Endothelial cell of umbilical vein (primary cell): ENCODE data around the gene TUBB3. TPM values are rescaled to one million over a fixed set of nuclear protein-coding genes. Genes with fewer than 3 reads are reported as not detected.
A peak's percentile ranks its signal among the peaks of the same experiment; 100 is the strongest.

Source experiments
- BruUV-seq: library from RNA; stranded (reverse); fragments of 400-500 nt; replicated peaks from 2 replicates; lab custom pipeline; 2021; lab: Mats Ljungman, UMichigan
- CTCF ChIA-PET: fragments of 300-600, 350-600 bp; sonication (Branson Sonifier 250); formaldehyde crosslinking; loops from one replicate; lab custom pipeline; 2021; ENCODE audit warnings: antibody characterized with exemption, inconsistent platforms; lab: Charles Lee
- POLR2A ChIA-PET: fragments of 300-600, 350-600 bp; sonication (Branson Sonifier 250); formaldehyde crosslinking; loops from one replicate; lab custom pipeline; 2021; ENCODE audit warnings: antibody characterized with exemption, inconsistent platforms; lab: Charles Lee
- DNase-seq: peaks from one replicate; pipeline ENCODE4 v3.0.0-alpha.2; 2011; ENCODE audit warnings: low read depth, low spot score
- FAIRE-seq: peaks from 2 replicates; lab custom pipeline; 2011; peaks lifted over from hg19 to GRCh38; lab: Jason Lieb, UNC
- H2AFZ ChIP-seq: 2 replicates; pipeline ENCODE4 v1.6.0; 2012; ENCODE audit warnings: low read depth, low read length, control low read depth, inconsistent platforms
- H3K27ac ChIP-seq: 2 replicates; pipeline ENCODE4 v1.5.1; 2011; ENCODE audit warnings: low read depth, mild to moderate bottlenecking, control low read depth, low read length, moderate library complexity; ENCODE audit not compliant: insufficient read depth
- H3K27me3 ChIP-seq, 2 experiments: 2 replicates each; pipeline versions ENCODE4 v1.6.0 to v1.6.1; 2011; ENCODE audit warnings: low read length in 2 of 2, mixed read lengths in 1 of 2; ENCODE audit not compliant: control insufficient read depth in 2 of 2, insufficient read depth in 2 of 2
- H3K36me3 ChIP-seq, 2 experiments: 2 replicates in 1 of 2; 3 replicates in 1 of 2; pipeline ENCODE4 v1.5.1; 2011; ENCODE audit warnings: low read length in 2 of 2, mild to moderate bottlenecking in 1 of 2, moderate library complexity in 1 of 2; ENCODE audit not compliant: control insufficient read depth in 2 of 2, insufficient read depth in 2 of 2; ENCODE audit errors: extremely low read depth in 1 of 2
- H3K4me1 ChIP-seq: 3 replicates; pipeline ENCODE4 v1.5.1; 2011; ENCODE audit warnings: mild to moderate bottlenecking, low read length; ENCODE audit not compliant: control insufficient read depth, insufficient read depth; ENCODE audit errors: extremely low read depth
- H3K4me2 ChIP-seq: 2 replicates; pipeline ENCODE4 v1.6.1; 2011; ENCODE audit warnings: low read length, control low read depth, mixed read lengths; ENCODE audit not compliant: insufficient read depth
- H3K4me3 ChIP-seq, 3 experiments: fragments of 200-600 bp in 1 of 3; sonication (generic), shearing (Covaris generic) in 1 of 3; replicated peaks in 1 of 3; 2 replicates each; pipeline ENCODE4 v1.5.1; 2011 to 2016; ENCODE audit warnings: control low read depth in 3 of 3, low read length in 3 of 3, mild to moderate bottlenecking in 2 of 3, inconsistent platforms in 1 of 3, low read depth in 1 of 3, moderate library complexity in 1 of 3; ENCODE audit not compliant: insufficient read depth in 1 of 3
- H3K79me2 ChIP-seq: 2 replicates; pipeline ENCODE4 v1.6.0; 2012; ENCODE audit warnings: low read length, inconsistent platforms; ENCODE audit not compliant: control insufficient read depth, insufficient read depth
- H3K9ac ChIP-seq: replicated peaks from 2 replicates; pipeline ENCODE3; 2011; ENCODE audit warnings: low read length, control low read depth; ENCODE audit not compliant: insufficient read depth; ENCODE audit errors: extremely low read depth
- H3K9me1 ChIP-seq: replicated peaks from 3 replicates; pipeline ENCODE4 v1.6.0; 2011; ENCODE audit warnings: mild to moderate bottlenecking, low read length; ENCODE audit not compliant: control insufficient read depth, insufficient read depth; ENCODE audit errors: extremely low read depth
- H3K9me3 ChIP-seq: replicated peaks from 2 replicates; pipeline ENCODE4 v1.5.1; 2012; ENCODE audit warnings: low read length, inconsistent platforms; ENCODE audit not compliant: control insufficient read depth, insufficient read depth
- H4K20me1 ChIP-seq: replicated peaks from 2 replicates; pipeline ENCODE3; 2011; ENCODE audit warnings: mild to moderate bottlenecking, low read length; ENCODE audit not compliant: control insufficient read depth, insufficient read depth; ENCODE audit errors: extremely low read depth
- EZH2 ChIP-seq: IDR thresholded peaks from 2 replicates; pipeline ENCODE4 v1.6.1; 2012; ENCODE audit warnings: borderline replicate concordance, low read depth, mild to moderate bottlenecking, moderate library complexity, low read length, inconsistent platforms; ENCODE audit not compliant: severe bottlenecking
- FOS ChIP-seq: IDR thresholded peaks from 2 replicates; pipeline ENCODE4 v1.6.1; 2011; ENCODE audit warnings: mild to moderate bottlenecking, low read length, moderate library complexity, borderline replicate concordance; ENCODE audit not compliant: insufficient read depth
- GATA2 ChIP-seq: IDR thresholded peaks from 2 replicates; pipeline ENCODE4 v1.7.0; 2011; ENCODE audit warnings: low read depth, mild to moderate bottlenecking, moderate library complexity, mixed read lengths, low read length; ENCODE audit not compliant: insufficient read length, insufficient read depth
- JUN ChIP-seq: IDR thresholded peaks from 2 replicates; pipeline ENCODE4 v1.6.1; 2011; ENCODE audit warnings: borderline replicate concordance, low read depth; ENCODE audit not compliant: insufficient read length, insufficient read depth
- MYC ChIP-seq: IDR thresholded peaks from one replicate; pipeline ENCODE4 v1.6.1; 2011; ENCODE audit warnings: mild to moderate bottlenecking, low read depth, low read length
- POLR2A ChIP-seq: IDR thresholded peaks from 2 replicates; pipeline ENCODE4 v1.6.1; 2012; ENCODE audit warnings: low read depth, mild to moderate bottlenecking, control low read depth, low read length
- POLR2AphosphoS5 ChIP-seq: IDR thresholded peaks from 2 replicates; pipeline ENCODE4 v1.6.1; 2012; ENCODE audit warnings: low read depth, mild to moderate bottlenecking, control low read depth, low read length, moderate library complexity; ENCODE audit not compliant: insufficient read depth
- dilution Hi-C: fragments of 300-500 bp; cut with MboI; formaldehyde crosslinking; loops from one replicate; pipeline ENCODE4 v1.15.0; 2019; ENCODE audit warnings: low sequenced_read_pairs; ENCODE audit not compliant: extremely low pct_ligation_motif_present
- intact Hi-C: fragments of 100-400 bp; cut with micrococcal nuclease; formaldehyde crosslinking; loops from one replicate; pipeline ENCODE4 v1.10.0; 2022
- polyA plus RNA-seq, 4 experiments: library from polyadenylated mRNA; depleted of rRNA in 3 of 4; stranded (reverse) in 3 of 4; unstranded in 1 of 4; fragments of >200 nt; gene quantifications; 2 replicates each; pipeline versions ENCODE4 v1.2.1 to v1.2.3, GENCODE V29; 2011 to 2012; ENCODE audit warnings: missing spikeins in 1 of 4
- total RNA-seq: library from RNA; stranded (reverse); gene quantifications from 2 replicates; pipeline ENCODE4 v1.2.3, GENCODE V29; 2021
- TF ChIP-seq, protein P1 (sequence below): IDR thresholded peaks from 2 replicates; pipeline ENCODE4 v1.6.1; 2011; ENCODE audit not compliant: insufficient read depth, insufficient read length
- TF ChIP-seq, protein P2 (sequence below), 2 donors: IDR thresholded peaks; 1 replicate in 1 of 2; 2 replicates in 1 of 2; pipeline ENCODE4 v1.5.1; 2011; ENCODE audit warnings: low read length in 2 of 2, mild to moderate bottlenecking in 2 of 2, moderate library complexity in 2 of 2, control low read depth in 1 of 2, inconsistent platforms in 1 of 2, low read depth in 1 of 2; ENCODE audit not compliant: insufficient read depth in 1 of 2; ENCODE audit errors: extremely low read depth in 1 of 2

TUBB3 gene
- total and polyA plus RNA-seq, 2 donors (not counting 3 experiments of a cell fraction or from before 2014, with no cell fraction given): 170 to 215 TPM

DNA sequence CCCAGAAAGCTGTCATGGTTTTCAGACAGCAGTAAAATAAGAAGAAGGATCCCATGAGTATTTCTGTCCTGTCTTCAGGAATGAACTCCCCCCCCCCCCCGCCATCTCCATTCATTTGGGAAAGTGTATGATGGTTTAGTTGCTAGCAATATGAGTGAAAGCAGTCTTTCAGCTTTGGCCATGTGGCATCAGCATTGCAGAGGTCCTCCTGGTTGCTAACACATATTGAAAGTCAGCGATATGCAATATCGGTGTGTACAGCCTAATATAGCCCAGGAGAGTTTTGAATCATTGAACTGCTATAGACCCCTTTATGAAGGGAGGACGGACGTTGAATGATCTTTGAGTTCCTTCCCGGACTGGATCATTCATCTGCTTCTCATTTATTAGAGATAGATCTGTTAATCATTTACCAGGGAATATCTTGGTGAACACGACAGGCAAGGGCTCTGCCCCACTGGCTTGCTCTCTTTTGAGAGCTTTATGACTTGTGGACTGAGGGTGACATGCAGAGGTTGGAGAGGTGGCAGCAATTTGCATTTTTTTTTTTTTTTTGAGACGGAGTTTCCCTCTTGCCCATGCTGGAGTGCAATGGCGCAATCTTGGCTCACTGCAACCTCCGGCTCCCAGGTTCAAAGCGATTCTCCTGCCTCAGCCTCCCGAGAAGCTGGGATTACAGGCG is 50.7 kb downstream of the TUBB3 start:
- Histone ChIP-seq H3K36me3 (peaks cover 0 to 5% of the 10 kb centered on the region in 2 experiments), H3K4me1 (peaks cover 20% of the 10 kb centered on the region), H2AFZ (no peak overlapping the region), H3K27me3 (no peaks in the 10 kb centered on the region), H3K9me3 (no peaks in the 10 kb centered on the region), H3K27ac (no peak overlapping the region), H3K79me2 (peaks cover 60% of the 10 kb centered on the region), H4K20me1 (no peaks in the 10 kb centered on the region), H3K4me2 (peak overlapping the region; percentile 88), H3K9me1 (no peaks in the 10 kb centered on the region), H3K9ac (peak overlapping the region; percentile 95), H3K4me3 (peak overlapping the region in 2 of 3 experiments; percentile 90 to 95)
- no peak for TF ChIP-seq FOS
- TF ChIP-seq, protein P1, sequence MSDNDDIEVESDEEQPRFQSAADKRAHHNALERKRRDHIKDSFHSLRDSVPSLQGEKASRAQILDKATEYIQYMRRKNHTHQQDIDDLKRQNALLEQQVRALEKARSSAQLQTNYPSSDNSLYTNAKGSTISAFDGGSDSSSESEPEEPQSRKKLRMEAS: no peak
- TF ChIP-seq GATA2: no peak
- TF ChIP-seq MYC: no peak
- no peak for TF ChIP-seq JUN
- TF ChIP-seq, protein P2, sequence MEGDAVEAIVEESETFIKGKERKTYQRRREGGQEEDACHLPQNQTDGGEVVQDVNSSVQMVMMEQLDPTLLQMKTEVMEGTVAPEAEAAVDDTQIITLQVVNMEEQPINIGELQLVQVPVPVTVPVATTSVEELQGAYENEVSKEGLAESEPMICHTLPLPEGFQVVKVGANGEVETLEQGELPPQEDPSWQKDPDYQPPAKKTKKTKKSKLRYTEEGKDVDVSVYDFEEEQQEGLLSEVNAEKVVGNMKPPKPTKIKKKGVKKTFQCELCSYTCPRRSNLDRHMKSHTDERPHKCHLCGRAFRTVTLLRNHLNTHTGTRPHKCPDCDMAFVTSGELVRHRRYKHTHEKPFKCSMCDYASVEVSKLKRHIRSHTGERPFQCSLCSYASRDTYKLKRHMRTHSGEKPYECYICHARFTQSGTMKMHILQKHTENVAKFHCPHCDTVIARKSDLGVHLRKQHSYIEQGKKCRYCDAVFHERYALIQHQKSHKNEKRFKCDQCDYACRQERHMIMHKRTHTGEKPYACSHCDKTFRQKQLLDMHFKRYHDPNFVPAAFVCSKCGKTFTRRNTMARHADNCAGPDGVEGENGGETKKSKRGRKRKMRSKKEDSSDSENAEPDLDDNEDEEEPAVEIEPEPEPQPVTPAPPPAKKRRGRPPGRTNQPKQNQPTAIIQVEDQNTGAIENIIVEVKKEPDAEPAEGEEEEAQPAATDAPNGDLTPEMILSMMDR (IDR thresholded peaks at IDR 0.05; ENCODE audit: extremely low read depth in 1 of 2, insufficient read depth in 1 of 2, low read depth in 1 of 2, low read length in 2 of 2): no peak
- TF ChIP-seq POLR2A: no peak
- no peak for TF ChIP-seq POLR2AphosphoS5
- TF ChIP-seq EZH2: no peak
- dilution Hi-C loops (no loop called here), intact Hi-C loops (loop anchor here (2.0 kb wide), 2 partner anchors 43 to 49 kb away; no protein-coding TSS in a partner anchor)
- POLR2A ChIA-PET: no interaction called here
- DNase-seq (no peak), FAIRE-seq (no peak)
- BruUV-seq: no TSS peak
- CTCF ChIA-PET: interaction anchor here (1.0 to 1.4 kb wide), 2 partner anchors 45 to 51 kb away, joined by 3 to 4 read pairs; partner anchors contain the start of gene TUBB3
